Stomach (tissue), 4 donors: ENCODE results near the gene COL27A1.

Source experiments
- CTCF ChIP-seq, 7 experiments: fragments of 450-650 bp in 4 of 7; fragments of 200-600 bp in 3 of 7; sonication (generic) in 3 of 7; IDR thresholded peaks; one replicate each; pipeline ENCODE4 v1.5.1; 2016 to 2019; ENCODE audit warnings: antibody characterized with exemption in 7 of 7, control low read depth in 2 of 7, mild to moderate bottlenecking in 1 of 7
- POLR2A ChIP-seq, 4 donors: fragments of 450-650 bp; IDR thresholded peaks; one replicate each; pipeline ENCODE4 v1.6.1; 2016; ENCODE audit warnings: antibody characterized with exemption in 4 of 4, control low read depth in 2 of 4, mild to moderate bottlenecking in 1 of 4, moderate library complexity in 1 of 4
- POLR2AphosphoS5 ChIP-seq, 3 donors: sonication (generic); formaldehyde crosslinking; IDR thresholded peaks; one replicate each; pipeline ENCODE4 v1.6.1; 2016; ENCODE audit warnings: antibody characterized with exemption in 3 of 3

GRCh38 chr9:114228016-114228808 lies 72.9 kb downstream of the COL27A1 start:
- TF ChIP-seq CTCF (IDR thresholded peaks at IDR 0.05) (no peak), POLR2A (IDR thresholded peaks at IDR 0.05) (no peak), POLR2AphosphoS5 (IDR thresholded peaks at IDR 0.05) (no peak)
